Esophagus mucosa (tissue), 1 donor: ENCODE results near the gene HOXC5. TPM values are rescaled to one million over a fixed set of nuclear protein-coding genes. Genes with fewer than 3 reads are reported as not detected.
A peak's percentile ranks its signal among the peaks of the same experiment; 100 is the strongest.

Experiments
- ATAC-seq: fragments of 200-7000 bp; cut with Tn5 transposase; one replicate; pipeline ENCODE4 v1.9.1; 2020
- total RNA-seq: library from RNA; stranded (reverse); gene quantifications from one replicate; pipeline ENCODE4 v1.2.4, GENCODE V29; 2023
- donor health status: DM: yes; HTN: yes; CAD: no.

Gene HOXC5
- total RNA-seq, 1 donor from 2014 or later, result 0.60 TPM

GRCh38 chr12:54006559-54007220 lies 26.2 kb upstream of the HOXC5 start:
- no peak for ATAC-seq

DNA sequence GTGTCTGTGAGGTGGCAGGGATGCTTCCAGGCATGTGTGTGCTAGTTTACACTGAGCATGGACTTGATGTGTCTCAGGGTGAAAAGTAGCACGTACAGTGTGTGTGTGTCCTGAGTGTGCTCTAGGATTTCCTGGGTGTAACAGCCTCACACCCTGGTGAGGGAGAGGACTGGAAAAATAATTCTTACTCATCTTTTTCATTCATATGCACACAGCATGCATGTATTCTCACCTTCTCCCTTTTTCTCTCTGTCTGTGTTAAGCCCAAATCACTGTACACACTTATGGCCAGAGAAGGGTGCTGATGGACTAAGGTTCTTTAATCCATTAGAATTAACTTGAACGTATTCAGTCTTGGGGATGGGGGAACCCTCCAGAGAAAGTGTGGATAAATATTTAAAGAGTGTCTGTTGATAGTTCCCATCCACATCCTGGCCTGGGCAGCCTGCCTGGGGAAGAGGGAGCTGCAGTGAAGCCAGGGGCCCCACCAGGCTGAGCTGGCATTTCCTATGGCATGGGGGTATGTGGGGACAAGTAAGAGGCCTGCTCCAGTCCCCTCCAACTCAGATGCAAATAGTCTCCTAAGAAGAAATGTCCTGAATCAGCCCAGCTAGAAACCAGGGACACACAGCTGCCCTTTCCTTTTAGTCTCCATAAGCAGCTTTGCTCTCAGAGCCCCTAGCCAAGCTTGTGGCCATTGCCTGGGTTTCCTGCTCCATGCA lies 25.2 kb upstream of the HOXC5 start:
- ATAC-seq, result no peak

GRCh38 chr12:54008260-54008552 lies 24.6 kb upstream of the HOXC5 start:
- no peak for ATAC-seq

GRCh38 chr12:54009171-54010052 lies 23.4 kb upstream of the HOXC5 start:
- ATAC-seq, result peak; percentile 30

- ATAC-seq, result no peak
Observed at GRCh38 chr12:54010053-54010971, 22.5 kb upstream of the HOXC5 start.

GRCh38 chr12:54010972-54011664 lies 21.7 kb upstream of the HOXC5 start:
- ATAC-seq, result no peak

DNA sequence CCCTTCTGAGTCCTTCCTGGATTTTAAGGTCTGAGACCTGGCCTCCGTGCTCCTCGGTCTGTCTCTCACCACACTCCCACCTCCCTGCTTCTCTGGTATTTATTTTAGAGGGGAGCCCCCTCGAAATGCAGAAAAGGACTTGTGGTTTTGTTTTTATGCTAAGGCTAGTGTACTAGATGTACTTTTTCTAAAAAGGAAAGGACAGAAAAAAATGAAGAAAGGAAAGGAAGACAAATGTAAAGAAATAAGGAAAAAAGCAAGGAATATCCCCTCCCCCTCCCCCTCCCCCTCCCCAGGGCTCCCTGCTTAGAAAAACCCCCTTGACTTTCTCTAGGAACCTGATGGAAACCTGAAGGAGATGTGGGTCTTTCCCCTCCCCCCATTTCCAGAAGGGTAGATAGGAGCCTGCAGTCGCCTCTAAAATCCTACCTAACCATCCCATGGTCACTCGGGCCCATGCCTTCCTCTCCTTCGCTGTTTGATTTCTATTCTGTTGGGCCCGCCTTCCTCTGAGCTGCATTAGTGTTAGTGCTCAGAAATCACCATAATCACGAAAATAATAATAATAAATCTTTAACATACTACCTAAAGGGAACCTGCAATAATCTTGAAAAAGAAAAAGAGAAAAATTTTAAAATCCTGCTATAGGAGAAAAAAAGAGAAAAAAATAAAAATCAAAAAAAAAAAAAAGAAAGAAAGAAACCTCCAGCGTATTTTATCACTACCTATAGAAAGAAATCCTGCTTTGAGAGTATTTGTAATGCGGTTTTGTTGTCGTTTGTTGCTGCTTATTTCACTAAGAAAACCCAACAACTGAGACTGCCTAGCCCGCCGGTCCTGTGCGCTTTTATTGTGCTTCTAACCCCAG lies 21.0 kb upstream of the HOXC5 start:
- ATAC-seq, result no peak

DNA sequence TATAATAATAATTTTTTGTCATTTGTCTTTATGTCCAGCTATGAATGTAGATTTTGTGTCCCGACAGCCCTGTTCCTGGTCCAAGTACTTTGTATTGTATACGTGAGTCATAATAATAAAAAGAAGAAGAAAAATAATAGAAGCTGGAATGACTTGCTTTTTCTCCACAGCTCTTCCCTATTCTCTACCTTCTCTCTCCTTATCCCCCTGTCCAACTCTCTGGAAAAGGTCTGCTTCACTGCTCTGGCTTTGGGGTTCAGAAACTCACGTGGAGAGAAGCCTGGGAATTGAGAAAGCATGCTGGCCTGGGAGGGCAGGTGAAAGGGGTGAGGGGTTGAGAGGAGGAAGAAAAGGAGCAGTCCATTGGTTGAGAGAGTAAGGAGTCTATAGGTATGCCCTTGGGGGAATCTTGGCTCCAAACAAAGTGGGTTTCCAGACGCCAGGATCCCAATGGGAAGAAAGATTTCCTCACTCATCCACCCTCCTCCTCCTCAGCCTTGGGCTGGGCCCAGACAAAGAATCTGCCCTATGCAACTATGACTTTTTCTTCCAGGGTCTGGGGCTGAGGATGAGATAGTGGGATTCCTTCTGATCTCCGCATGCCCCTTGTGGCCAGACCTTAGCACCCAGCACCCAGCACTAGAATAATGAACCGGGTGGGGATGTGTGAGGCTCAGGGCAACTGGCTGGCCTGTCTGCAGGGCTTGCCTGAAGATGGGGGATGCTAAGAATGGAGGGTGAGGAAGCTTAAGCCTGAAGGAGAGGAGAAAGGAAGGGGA lies 20.0 kb upstream of the HOXC5 start:
- no peak for ATAC-seq

- no peak for ATAC-seq
Observed at GRCh38 chr12:54014377-54015017, 18.4 kb upstream of the HOXC5 start.

GRCh38 chr12:54015018-54015931 lies 17.6 kb upstream of the HOXC5 start:
- ATAC-seq, result no peak

DNA sequence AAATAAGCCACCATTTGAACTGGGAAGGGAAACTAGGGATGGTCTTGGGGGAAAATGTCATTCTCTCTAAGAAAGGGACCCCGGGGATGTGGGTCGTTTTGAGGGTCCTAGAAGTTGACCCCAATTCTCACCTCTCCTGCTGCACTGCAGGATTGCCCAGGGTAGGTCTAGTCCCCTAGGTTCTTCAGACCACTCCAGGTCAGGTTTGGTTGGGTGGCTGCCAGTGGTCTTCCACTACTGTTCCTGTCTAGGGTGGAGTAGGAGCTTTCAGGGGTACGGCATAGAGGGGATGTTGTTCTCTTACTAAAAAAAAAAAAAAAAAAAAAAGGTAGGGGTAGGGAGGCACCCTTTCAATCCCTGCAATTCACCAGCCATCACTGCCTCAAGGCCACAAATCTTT lies 16.8 kb upstream of the HOXC5 start:
- no peak for ATAC-seq

DNA sequence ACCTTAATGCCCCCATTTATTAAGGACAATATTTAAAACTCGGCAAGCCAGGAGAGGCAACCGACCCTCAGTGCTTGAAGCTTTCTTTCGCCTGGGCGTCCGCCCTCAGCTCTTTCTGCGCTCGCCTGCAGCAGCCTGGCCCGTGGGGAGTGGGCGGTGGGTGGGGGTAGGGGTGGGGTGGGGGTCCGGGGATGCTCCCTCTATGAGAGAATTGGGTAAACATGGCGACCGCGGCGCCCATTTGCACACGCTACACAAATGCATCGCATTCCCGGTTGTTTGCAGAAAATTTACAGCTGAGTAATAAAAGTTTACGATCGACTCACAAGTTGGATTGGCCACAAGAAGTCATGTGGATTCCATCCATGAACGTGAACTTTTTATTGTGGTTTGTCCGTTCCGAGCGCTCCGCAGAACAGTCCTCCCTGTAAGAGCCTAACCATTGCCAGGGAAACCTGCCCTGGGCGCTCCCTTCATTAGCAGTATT lies 16.3 kb upstream of the HOXC5 start:
- ATAC-seq, result no peak

GRCh38 chr12:54017027-54017788 lies 15.6 kb upstream of the HOXC5 start:
- peak; percentile 30 for ATAC-seq

DNA sequence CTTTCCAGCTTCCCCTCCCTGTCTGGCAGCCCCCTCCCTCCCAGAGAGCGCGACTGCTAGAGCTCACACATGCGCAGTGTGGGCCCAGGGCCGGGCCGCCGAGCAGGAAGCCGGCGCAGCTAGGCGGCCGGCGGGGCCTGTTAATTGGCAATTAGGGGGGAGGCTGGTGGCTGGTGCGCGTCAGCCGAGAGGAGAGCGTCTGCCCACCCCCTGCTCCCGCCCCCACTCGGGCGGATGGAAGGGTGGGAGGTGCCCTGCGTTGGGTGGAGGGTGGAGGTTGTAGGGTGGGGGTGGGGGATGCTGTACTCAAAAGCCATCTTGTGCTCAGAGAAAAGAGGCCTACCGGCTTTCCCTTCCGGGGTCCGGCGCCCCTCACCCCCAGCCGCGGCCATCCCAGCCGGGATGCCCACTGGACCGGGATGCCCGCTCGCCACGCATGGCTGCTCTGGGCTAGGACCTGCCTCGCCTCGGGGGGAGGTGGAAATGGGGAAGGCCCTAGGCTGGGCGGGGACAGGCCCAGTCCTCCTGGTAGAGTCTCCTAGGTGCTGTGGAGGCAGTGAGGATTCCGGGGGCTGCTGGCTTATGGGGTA lies 14.9 kb upstream of the HOXC5 start:
- peak; percentile 82 for ATAC-seq

GRCh38 chr12:54018468-54018984 lies 14.3 kb upstream of the HOXC5 start:
- ATAC-seq, result no peak

- no peak for ATAC-seq
Observed at GRCh38 chr12:54019091-54019811, 13.6 kb upstream of the HOXC5 start.
